ENCODE results near the gene DOCK2.
A peak's percentile ranks its signal among the peaks of the same experiment; 100 is the strongest.
"Not testable (repeated sequence)": the region's sequence is repeated elsewhere in the genome, so short reads cannot be mapped to it uniquely, and the experiment has no call there.

Gene DOCK2

DNA sequence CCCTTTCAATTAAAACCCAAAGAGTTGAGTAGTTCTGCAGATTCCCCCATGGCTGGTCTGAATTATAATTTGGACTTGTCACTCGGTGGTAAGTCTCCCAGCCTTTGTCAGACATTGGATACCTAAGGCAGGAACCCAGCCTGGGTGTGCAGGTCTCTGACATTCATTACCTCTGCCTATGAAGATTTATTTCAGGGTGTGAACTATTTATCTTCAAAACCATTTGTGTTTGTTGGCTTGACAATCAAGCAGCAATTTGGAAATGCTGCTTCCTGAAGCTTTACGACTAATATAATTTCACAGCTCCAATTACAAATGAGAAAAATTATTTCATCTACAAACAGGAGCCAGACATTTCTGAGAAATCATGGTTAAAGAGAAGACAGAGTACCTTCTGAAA is 160.5 kb downstream of the DOCK2 start:
- no peak for DNase-seq

DNA sequence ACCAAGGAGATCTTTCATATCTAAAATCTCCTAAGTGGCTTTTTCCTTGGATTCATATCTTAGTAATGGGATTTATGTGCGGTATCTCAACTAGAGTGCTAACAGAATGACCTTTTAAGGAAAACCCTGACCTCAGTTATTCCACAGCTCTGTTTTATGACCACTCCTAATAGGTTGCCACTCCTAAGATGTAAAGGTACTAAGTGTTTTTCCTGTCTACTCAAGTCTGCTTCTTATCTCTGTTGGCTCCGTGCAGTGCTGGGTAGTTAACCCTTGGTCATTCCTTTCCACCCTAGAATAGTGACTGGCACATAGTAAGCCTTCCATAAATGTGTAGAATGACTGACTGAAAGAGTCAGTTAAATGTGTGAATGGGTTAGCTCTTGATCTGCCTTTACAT is 161.4 kb downstream of the DOCK2 start:
- DNase-seq = no peak

DNA sequence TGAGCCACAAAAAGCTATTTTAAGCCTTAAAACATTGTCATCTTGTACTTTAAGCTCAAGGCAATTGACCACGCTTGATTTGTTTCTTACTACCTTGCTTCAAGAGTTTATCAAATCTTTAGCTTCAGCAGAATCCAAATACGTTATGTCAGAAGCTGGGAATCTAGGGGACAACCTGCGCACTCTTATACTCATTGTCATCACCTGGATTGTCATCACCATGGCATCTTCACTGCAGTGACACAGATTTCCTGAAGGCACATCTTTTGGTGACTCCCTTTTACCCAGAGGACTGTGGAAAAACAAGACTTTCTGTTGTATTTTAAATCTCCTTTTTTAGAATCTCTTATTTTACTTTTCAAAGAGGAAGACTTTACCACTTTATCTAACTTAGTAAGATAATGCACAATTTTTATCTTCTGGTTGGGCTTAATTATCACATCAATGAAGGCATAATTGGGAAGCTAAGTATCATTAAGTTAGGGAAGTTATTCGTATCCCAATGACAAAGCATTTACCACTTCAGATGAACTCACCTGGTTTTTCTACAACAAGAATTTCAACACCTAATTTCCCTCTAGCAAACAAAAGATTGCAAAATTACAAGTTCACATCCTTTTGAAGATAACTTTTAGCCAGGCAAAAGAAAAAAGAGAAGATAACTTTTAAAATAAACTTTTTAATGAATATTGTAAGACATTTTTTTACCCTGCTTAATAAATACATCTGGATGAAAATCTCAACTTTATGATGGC is 162.0 kb downstream of the DOCK2 start:
- DNase-seq = no peak

DNA sequence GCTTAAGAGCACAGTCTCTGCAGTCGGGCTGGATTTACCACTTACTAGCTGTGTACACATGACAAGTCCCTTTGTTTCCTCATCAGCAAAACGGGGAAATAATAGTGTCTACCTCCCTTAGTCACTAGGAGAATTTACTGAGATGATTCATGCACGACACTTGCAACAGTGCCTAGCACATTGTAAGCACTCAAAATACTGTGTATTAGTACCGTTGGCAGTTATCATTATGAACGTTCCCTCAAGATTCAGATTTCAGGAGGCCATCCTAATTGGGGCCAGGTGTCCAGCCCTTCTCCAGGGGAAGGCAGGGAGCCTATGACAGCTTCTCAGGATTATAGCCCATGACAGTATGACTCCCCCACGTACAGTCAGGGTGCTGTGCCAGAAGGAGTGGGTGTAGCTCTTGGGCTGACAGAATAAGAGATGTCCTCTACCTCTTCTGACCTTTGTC is 164.3 kb downstream of the DOCK2 start:
- DNase-seq = no peak

DNA sequence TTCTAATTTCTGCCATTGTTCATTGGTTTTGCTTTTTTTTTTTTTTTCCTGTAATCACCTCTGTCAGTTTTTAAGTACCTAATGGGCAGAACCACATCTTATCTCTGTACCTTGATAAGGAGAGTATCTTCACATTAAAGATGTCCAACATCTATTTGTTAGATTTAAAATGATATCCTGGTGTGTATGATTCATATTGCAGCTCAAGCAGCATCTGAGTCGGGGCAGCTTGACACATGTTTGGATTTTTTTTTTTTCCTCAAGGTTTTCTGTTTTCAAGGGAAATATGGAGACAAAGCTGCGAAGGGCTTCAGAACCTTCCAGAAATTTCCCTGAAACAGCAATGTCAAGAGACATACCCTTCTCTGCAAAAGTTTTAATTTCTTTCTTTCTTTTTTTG is 164.7 kb downstream of the DOCK2 start:
- no peak for DNase-seq

DNA sequence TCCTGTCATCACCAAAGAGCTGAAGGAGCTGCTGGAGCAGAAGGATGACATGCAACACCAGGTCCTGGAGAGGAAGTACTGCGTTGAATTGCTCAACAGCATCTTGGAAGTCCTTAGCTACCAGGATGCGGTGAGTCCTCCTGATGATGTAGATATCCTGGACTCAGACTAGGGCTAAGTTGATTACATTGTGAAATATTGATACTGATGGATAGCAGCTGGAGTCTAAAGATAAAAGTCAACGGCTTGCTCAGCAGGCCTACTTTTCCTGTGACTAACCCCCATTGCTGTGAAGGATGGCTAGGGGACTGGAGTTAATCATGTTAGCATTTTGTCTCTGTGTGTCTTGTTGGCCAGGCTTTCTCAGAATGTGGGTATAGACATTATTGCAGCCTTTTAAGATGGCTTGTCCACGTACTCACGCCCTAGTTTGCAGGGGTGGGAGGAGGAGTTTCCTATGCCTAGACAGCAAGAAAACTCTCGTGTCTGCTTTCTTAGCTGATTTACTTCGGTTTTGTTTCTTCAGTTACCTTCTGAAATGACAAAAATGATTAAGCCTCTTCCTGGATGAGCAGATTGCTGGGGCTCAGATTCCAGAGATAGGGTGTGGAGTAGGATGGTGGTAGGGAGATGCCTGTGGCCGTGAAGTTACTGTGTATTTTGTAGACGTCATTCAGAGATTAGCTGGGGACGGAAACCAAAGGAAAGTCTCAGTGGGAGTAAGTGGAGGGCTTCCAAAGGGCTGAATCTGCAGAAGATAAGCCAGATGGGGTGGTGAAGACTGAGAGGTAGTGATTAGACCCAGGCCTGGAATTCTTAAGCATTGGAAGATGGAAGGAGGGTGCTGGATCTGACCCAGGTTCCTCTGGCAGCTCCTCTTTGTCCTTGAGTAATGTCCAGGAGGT is 166.3 kb downstream of the DOCK2 start:
- DNase-seq = no peak

DNA sequence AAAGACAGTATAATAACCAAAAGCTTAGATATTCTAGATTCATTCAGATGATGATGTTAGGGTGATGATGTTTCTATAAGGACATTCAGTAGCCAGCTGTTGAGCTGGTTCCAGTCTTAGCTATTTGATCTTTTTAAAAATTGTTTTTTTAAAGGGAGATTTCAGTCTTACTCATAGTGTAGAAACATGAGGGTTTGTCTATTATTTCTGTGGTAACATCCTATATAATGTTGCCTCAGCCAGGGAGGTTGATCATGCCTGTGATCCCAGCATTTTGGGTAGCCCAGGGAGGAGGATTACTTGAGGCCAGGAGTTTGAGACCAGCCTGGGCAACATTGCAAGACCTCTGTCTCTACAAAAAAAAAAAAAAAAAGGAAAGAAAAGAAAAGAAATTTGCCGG is 167.8 kb downstream of the DOCK2 start:
- no peak for DNase-seq

DNA sequence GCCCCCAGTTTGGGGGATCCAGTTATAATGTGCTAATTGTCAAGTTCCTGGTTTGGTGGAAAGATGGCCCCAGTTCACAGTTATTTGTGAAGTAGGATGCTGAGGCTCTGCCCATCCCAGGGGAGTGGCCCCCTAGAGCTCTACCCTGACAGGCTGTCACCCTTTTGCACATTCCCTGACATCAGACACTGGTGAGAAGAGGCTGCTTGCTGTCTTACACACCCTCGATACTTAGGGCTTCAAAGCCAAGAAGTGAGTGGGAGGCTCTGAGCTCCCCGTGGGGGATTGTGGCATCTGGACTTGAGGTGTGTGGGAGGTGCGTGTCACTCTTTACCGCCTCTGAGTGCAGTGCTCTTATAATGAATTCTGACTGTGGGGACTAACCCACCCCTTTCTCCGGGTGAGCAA is 168.5 kb downstream of the DOCK2 start:
- DNase-seq = no peak

DNA sequence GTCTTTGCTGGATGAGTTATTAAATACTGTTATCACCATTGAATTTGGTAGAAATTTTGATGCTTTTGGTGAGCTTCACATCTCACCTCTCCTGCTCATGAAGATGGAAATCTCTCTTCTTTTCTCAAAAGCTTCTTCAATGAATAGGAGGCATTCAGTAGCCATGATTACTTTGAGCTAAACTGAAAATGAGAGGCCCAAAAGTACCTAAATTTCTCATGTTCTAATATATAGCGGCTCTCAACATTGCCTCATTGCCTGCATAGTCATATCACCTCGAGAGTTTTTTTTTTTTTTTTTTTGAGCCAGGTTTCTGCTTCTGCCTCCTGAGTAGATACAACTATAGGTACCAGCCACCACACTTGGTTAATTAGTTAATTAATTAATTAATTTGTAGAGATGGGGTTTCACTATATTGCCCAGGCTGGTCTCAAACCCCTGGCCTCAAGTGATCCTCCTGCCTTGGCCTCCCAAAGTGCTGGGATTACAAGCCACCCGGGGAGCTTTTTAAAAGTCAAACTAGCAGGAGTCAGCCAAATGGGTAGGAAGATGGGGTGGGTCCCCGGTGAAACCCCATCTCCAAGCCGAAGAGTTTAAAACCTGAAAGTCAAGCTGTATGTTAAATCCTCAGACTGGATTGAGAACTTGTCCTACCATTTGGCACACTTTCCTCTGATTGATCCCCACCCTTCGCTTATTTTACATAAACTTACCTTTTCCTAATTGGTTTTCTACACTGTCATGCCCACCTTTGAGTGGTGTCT is 169.0 kb downstream of the DOCK2 start:
- no peak for DNase-seq

DNA sequence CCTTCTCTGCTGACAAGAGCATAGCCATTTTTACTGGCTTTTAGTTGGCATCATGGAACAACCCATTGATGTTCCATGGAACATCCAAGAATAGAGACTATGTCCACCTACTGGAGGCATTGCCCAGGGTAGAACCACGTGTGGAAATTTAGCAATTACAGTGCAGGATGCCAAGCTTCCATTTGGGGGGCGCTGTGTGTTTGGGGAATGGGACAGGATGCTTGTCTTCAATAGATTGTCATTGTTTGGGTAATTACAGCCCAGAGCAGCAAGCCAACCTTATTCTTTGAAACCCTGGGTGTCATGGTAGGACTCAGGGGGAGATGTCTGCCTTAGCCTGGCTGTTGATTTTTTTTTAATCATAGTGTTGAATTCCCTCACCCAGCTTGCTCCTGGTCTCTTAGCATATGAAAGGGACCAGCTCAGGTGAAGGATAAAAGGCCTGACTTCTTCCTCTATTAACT is 171.1 kb downstream of the DOCK2 start:
- no peak for DNase-seq

DNA sequence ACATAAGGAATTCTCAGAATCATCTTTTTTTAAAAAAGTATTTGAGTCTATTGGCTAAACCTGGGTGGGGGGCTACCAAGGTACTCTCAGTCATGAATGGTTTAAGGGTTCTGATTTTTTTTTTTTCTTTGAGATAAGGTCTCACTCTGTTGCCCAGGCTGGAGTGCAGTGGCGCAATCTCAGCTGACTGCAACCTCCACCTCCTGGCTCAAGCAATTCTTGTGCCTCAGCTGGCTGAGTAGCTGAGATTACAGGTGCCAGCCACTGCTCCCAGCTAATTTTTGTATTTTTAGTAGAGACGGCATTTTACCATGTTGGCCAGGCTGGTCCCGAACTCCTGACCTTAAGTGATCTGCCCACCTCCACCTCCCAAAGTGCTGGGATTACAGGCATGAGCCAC is 171.8 kb downstream of the DOCK2 start:
- DNase-seq = not testable (repeated sequence)

DNA sequence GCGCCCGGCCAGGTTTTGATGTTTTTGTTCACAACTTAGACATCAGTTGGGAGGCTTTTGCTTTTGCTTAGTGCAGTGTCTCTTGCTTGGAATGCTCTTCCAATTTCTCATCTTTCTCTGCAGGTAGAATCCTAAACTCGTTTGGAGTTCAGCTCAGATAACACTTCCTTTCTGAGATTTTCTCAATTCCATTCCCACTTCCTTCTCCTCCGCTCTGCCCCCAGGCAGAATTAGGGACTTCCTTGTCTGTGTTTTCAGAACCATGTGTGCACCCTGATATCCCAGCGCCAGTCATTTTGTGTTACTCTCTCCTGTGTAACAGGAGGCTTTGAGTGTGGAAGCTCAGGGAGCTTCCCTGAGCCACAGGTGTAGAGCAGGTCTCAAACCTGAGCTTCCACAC is 172.2 kb downstream of the DOCK2 start:
- DNase-seq = no peak

DNA sequence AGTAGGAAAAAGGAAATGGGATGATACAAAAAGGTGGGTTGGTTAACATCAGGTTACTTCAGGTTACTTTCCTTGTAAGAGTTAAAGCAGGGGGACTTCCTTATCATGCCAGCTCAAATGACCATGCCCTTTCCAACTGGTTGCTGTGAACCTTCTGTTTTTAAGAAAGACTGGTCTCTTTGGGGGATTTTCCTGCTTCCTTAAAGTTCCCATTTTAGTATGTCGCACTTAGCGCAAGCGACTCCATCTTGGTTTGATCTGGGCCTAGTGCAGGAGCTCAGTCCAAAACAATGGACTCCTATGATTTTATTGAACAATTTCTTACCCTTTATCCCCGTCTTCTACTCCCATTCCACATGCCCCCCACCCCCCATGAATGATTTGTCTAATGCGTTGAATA is 173.4 kb downstream of the DOCK2 start:
- no peak for DNase-seq

DNA sequence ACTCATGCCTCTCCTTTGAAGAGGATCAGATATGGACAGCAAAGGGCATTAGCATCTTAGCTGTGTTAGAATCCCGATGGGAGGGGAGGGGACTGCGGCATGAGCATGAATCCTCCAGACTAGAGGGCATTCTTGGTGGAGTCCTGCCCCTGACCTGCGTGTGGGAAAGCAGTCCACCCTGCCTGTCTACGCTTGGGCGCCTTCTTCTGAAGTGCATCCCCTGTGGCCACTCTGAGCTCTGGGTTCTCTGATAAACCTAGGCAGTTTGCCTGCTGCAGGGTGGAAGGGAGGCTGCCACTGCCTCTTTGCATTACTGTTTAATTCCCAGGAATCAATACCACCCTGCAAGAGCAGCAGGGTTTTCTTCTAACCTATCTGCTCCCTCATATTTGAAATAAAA is 173.9 kb downstream of the DOCK2 start:
- no peak for DNase-seq

DNA sequence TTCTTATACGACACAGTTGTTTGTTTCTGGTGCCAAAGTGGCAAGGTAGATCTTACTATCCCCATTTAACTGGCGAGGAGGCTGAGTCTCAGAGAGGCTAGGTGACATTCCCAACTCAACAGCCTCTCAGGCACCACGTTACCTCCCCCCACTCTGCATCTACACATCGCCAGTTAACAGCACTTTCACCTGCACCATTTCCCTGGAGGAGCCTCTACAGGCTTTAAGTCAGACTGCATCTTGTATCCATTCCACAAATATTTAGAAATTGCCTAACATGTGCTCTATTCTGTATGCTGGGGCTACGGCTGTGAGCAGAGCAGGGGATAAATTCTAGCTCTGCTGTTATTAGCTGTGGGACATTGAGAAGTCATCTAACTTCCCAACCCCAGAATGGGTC is 174.6 kb downstream of the DOCK2 start:
- DNase-seq = no peak

DNA sequence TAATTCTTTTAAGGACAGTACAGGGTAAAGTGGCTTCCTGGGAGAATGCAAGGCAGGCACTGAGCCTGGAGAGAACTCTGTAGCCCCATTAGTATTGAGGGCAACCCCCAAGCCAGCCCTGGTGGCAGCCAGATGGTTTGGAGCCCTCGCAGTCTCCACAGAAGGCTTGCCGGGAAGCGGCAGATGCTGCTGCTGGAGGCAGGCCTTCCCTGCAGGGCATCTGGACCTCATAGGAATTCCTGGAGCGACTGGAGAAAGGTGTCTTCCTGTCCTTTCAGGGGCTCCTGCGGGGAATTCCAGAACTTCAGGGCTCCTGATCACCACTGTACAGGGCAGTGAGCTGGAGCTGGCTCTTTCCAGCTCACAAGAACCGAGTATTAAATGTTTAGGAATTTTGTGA is 175.7 kb downstream of the DOCK2 start:
- no peak for DNase-seq

DNA sequence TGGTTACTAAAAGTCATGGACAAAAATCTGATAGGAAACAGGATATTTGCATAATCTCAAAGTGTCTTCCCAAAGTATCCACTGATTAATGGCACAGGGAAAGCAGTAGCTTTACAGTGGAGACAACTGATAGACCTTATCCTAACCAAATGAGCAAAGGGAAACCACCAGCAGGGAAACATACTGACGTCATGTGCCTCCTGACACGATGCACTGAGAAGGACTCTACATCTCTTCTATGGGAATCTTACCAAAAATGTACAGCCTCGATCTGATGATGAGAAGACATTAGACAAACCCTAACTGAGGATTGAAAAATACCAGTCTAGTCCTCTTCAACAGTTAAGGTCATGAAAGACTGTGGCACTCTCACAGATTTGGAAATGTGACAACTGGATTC is 177.0 kb downstream of the DOCK2 start:
- no peak for DNase-seq

DNA sequence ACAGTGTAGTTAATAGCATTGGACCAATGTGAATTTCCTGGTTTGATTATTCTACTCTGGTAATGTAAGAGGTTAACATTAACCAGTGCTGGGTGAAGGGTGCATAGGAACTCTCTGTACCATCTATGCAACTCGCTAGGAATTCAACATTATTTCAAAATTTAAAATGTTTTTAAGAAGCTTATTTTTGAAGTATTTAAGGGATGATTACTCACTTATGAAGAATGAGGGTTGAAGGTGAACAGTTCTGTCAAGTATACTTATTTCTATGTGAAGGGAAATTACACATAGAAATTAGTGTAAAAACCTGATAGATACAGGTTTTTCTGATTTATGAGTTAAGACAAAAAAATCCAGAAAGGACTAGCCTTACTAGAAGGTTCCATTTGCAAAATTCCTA is 177.4 kb downstream of the DOCK2 start:
- DNase-seq = no peak

DNA sequence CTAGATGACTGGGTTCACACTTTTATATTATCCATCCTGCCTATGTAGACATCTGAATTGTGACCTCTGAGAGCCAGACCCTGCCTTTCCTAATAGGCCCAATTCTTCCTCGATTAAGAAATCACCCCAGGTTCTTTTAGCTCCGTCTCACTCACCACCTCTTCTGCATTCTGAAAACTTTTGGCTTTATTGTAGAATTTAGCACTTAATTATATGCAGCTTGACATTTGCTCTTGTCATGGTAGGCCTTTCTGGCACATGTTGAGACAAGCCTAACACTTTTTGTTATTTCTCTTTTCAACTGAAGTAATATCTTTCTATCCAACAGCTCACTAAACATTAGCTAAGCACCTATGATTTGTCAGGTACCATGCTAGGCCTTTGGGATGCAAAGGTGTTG is 180.0 kb downstream of the DOCK2 start:
- DNase-seq = no peak

DNA sequence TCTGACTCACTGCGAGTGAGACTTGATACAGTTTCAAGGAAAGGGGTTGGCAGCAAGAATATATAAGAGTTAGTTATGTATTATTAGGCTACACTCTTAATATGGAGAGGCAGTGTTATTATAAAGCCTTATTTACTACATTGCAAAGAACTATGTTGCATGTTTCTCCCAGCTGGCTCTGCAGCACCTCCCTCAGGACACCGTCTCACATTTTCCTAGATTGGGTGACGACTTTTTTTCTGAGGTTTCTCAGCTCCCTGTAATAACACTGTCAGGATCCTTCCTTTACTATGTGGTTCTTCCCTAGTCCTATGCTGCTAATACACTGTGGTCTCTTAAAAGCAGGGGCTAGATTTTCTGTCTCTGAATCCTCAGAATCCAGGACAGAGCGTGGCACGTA is 189.5 kb downstream of the DOCK2 start:
- DNase-seq = no peak

DNA sequence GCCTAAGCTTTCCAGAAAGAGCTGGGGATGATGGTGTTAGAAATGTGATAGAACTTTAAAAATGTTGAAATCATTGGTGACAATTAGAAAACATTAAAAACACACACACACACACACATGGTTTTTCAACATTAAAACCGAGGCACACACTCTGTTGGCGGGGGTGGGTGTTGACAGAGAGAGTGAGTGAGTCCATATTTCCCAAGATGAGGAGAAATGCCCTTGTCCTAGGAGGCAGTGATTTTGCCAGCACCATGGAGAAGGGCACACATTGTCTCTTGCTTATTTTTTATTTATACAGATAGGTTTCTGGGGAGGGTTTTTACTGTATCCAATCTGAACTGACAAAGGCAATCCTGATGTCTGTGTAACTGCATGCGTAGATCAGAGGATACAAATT is 190.7 kb downstream of the DOCK2 start:
- DNase-seq = no peak

DNA sequence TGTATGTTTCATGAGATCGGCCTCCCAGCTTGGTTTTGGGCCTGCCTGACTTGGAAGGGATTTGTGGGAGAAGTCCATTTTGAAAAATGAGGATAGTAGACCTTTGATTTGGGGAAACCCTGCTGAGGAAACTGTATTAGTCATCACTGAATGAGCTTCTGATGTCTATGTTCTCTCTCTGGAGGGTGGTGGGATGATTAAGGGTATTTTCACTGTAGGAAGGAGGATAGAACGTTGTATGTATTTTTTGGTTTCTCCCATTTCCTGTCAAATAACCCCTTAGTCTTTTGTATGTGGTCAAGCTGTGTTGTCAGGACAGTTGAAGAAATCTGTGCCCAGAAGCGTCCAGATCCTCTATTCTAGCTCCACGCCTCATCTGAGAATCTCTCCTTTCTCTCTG is 191.3 kb downstream of the DOCK2 start:
- no peak for DNase-seq

DNA sequence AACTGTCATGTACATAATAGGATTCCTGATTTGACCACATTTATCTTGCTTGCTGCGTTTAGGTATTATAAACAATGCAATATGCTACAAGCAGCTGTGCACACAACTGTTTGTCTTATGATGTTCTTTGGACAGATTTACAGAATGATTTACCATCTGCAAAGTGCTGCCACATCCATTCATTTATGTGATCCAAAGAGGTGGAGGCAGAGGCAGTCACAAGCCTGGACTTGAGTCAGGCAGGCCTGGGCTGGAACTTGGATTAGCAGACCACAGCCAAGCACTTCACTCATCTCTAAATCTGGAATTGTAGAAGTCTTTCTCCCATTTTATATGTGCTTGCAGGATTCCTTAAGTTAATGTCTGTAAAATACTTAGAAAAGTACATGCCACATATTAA is 194.3 kb downstream of the DOCK2 start:
- peak in 1 of 2 experiments; percentile 17 for DNase-seq
